Measurements from ENCODE around the gene STOML1.

DNA sequence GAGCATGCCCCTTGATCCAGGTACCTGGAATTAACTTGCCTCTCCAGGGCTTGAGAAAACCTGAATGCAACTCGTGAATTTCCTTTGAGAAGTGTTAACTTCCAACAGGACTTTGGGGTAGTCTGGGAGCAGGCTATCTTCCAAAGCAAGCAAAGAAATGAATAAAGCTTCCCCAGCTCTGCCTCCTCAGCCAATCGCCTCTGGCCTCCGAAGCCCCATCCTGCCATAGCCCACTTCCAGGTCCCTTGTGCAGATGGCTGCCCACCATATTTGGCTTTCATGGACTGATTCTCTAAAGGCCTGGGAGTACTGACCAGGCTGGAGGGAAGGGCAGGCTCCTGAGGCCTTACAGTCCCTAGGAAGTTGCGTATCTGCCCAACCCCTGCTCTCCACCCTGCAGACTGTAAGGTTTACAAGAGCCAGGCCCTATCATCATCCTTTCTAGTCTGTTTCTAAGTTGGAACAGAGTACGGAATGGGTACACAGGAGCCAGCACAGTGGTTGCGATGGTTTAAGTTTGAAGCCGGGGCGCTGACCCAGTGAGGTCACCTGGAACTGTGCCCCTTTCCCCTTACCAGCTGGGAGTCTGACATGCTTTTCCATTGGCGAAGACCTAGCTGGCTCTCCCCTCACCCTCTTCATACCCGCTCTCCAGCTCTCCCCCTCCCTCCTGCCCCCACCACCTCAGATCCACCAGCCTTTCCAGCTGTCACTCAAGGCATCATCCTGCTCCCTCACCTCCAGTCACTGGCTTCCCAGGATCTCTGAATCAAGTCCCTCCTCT is 1.3 kb upstream of the STOML1 start:
- TF ChIP-seq, protein P1, sequence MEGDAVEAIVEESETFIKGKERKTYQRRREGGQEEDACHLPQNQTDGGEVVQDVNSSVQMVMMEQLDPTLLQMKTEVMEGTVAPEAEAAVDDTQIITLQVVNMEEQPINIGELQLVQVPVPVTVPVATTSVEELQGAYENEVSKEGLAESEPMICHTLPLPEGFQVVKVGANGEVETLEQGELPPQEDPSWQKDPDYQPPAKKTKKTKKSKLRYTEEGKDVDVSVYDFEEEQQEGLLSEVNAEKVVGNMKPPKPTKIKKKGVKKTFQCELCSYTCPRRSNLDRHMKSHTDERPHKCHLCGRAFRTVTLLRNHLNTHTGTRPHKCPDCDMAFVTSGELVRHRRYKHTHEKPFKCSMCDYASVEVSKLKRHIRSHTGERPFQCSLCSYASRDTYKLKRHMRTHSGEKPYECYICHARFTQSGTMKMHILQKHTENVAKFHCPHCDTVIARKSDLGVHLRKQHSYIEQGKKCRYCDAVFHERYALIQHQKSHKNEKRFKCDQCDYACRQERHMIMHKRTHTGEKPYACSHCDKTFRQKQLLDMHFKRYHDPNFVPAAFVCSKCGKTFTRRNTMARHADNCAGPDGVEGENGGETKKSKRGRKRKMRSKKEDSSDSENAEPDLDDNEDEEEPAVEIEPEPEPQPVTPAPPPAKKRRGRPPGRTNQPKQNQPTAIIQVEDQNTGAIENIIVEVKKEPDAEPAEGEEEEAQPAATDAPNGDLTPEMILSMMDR (conservative IDR thresholded peaks at IDR 0.05; ENCODE audit: low read depth, low read length), result no peak
- no peak for TF ChIP-seq EZH2phosphoT487 (IDR thresholded peaks at IDR 0.05; ENCODE audit: borderline replicate concordance, low read length)

Data from PC-3 (cell line).